Progenitor cell of endocrine pancreas (in vitro differentiated cells): ENCODE results near the gene STX10. TPM values are rescaled to one million over a fixed set of nuclear protein-coding genes. Genes with fewer than 3 reads are reported as not detected.

Experiments used
- DNase-seq: peaks from one replicate; pipeline ENCODE4 v3.0.0; 2021; ENCODE audit warnings: low spot score; ENCODE audit not compliant: unreplicated experiment
- H3K27ac Mint-ChIP-seq: 2 replicates; pipeline ENCODE4 v1.8.0; 2021; ENCODE audit warnings: mild to moderate bottlenecking, moderate library complexity, mixed read lengths
- H3K27me3 Mint-ChIP-seq: 2 replicates; pipeline ENCODE4 v1.8.0; 2021; ENCODE audit warnings: mixed read lengths
- H3K36me3 Mint-ChIP-seq: 2 replicates; pipeline ENCODE4 v1.8.0; 2022; ENCODE audit warnings: mixed read lengths; ENCODE audit not compliant: insufficient read depth
- H3K4me1 Mint-ChIP-seq: 2 replicates; pipeline ENCODE4 v1.8.0; 2021; ENCODE audit warnings: low read depth, mixed read lengths
- H3K4me3 Mint-ChIP-seq: 2 replicates; pipeline ENCODE4 v1.8.0; 2021; ENCODE audit warnings: low read depth, mild to moderate bottlenecking, moderate library complexity, mixed read lengths
- H3K9me3 Mint-ChIP-seq: 2 replicates; pipeline ENCODE4 v1.8.0; 2021; ENCODE audit warnings: low read depth, mixed read lengths
- CTCF ChIP-seq: fragments of 200-600 bp; sonication (generic); IDR thresholded peaks from one replicate; pipeline ENCODE4 v1.5.0; 2021; ENCODE audit warnings: antibody characterized with exemption, mild to moderate bottlenecking; ENCODE audit not compliant: unreplicated experiment
- total RNA-seq: library from RNA; stranded (reverse); gene quantifications from 2 replicates; pipeline ENCODE4 v1.2.1, GENCODE V29; 2021

The STX10 gene
- total RNA-seq, 1 donor from 2014 or later = 49.2 TPM

DNA sequence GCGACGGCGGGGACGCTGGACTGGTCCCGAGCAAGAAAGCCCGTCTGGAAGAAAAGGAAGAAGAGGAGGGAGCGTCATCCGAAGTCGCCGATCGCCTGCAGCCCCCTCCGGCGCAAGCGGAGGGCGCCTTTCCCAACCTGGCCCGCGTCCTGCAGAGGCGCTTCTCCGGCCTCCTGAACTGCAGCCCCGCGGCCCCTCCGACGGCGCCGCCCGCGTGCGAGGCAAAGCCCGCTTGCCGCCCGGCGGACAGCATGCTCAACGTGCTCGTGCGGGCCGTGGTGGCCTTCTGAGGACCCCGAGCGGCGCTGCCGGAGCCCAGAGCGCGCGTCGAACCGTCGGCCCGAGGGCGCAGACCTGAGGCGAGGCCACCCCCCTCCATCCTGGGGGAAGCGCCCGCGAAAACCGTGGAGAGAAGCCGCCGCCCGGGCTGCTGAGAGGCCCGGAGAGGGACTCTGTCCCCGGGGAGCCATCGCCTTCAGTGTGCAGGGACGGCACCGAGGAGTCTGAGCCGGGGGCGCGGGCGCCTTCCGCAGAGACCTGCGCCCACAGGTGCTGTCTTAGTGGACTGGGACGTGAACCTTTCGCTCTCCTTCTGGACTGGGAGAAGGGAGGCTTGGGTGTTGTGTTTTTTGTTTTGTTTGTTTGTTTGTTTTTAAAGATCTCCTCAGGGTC is 3.5 kb upstream of the STX10 start:
- no peak for TF ChIP-seq CTCF
- DNase-seq = peak; percentile 23
- Mint-ChIP-seq H3K36me3 (peaks cover 10% of the 10 kb centered on the region), H3K27me3 (no peaks in the 10 kb centered on the region), H3K4me1 (peaks cover 21% of the 10 kb centered on the region), H3K27ac (peak overlapping the region; percentile 100), H3K4me3 (peak overlapping the region; percentile 96), H3K9me3 (no peaks in the 10 kb centered on the region)

DNA sequence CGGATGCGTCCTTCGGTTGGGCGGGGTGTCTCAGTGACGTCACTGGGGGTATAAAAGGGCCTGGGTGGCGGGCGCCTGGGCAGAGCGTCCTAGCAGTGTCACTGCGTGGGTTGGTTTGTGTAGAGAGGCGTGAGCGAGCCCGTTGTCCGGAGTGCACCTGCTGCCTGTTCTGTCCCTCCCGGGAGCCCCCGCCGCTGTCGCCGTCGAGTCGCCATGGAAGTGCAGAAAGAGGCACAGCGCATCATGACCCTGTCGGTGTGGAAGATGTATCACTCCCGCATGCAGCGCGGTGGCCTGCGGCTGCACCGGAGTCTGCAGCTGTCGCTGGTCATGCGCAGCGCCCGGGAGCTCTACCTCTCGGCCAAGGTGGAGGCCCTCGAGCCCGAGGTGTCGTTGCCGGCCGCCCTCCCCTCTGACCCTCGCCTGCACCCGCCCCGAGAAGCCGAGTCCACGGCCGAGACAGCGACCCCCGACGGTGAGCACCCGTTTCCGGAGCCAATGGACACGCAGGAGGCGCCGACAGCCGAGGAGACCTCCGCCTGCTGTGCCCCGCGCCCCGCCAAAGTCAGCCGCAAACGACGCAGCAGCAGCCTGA is 2.9 kb upstream of the STX10 start:
- no peaks in the 10 kb centered on the region for H3K9me3 Mint-ChIP-seq
- peak overlapping the region; percentile 100 for H3K27ac Mint-ChIP-seq
- DNase-seq = peak; percentile 96
- TF ChIP-seq CTCF = peak; percentile 30
- peaks cover 10% of the 10 kb centered on the region for H3K36me3 Mint-ChIP-seq
- peaks cover 21% of the 10 kb centered on the region for H3K4me1 Mint-ChIP-seq
- peak overlapping the region; percentile 96 for H3K4me3 Mint-ChIP-seq
- H3K27me3 Mint-ChIP-seq = no peaks in the 10 kb centered on the region

DNA sequence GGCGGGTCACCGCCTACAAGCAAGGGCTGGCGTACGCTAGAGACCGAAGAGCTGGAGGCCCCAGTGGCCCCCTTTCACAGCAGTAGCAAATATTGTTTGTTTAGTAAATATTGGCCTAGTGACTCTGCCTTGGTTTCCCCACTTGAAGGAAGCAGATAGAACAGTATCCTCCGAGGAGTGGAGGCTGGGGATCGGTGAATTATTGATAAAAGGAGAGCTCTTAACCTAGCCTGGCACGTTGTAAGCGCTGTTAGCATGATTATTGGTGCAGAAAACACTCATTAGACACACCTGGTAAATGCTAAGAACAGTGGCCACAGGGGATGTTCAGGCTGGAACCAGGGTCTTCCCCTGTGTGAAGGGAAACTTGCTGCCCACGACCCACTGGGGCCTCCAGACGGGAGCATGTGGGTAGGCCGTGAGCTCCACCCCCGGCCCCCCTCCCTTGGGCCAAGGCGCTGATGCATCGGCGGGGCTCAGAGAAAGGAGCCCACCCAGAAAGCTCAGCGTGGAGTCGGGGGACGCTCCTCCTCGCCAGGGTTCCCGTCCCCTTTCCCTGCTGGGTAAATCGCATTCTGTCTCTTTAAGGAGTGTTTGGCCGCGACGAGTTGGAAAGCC is 2.3 kb upstream of the STX10 start:
- H3K36me3 Mint-ChIP-seq = peaks cover 10% of the 10 kb centered on the region
- H3K27me3 Mint-ChIP-seq = no peaks in the 10 kb centered on the region
- DNase-seq = no peak
- TF ChIP-seq CTCF = no peak
- no peaks in the 10 kb centered on the region for H3K9me3 Mint-ChIP-seq
- peaks cover 19% of the 10 kb centered on the region for H3K4me1 Mint-ChIP-seq
- peak overlapping the region; percentile 100 for H3K27ac Mint-ChIP-seq
- H3K4me3 Mint-ChIP-seq = peak overlapping the region; percentile 96

DNA sequence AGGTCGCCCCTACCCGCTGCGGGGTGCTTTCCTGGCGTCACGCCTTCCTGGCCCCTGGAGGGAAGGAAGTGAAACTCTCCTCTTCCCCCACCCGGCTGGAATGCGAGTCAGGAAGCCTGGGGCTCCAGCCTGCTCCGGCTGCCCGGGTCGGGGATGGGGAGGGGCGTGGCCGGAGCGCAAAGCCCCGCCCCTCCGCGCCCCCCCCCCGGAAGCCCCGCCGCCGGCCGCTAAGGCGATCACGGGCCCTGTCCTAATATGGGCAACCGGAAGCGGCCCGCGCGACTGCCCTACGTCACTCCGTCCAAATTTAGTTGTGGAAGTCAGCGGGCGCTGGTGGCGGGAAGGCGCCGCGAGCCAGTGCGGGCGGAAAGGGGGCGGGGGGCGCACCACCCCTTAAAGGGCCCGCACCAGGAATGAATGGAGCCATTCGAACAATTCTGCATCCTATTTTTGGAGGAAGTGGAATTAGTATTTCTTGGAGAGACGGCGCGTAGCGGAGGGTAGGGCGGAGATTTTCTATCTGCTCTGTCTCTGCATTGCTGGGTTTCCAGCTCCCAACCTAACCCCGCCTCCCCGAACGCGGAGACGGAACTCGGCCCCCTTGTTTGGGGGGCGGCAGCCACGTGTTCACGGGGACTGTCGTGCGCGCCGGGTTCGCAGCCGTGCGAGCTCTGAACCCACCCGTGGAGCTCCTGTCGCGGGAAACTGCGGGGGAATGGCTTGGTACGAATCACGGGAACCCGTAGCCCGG is 1.6 kb upstream of the STX10 start:
- H3K27me3 Mint-ChIP-seq = no peaks in the 10 kb centered on the region
- peak overlapping the region; percentile 96 for H3K4me3 Mint-ChIP-seq
- H3K9me3 Mint-ChIP-seq = no peaks in the 10 kb centered on the region
- H3K27ac Mint-ChIP-seq = peak overlapping the region; percentile 100
- peaks cover 10% of the 10 kb centered on the region for H3K36me3 Mint-ChIP-seq
- peaks cover 17% of the 10 kb centered on the region for H3K4me1 Mint-ChIP-seq
- peak; percentile 93 for DNase-seq
- peak; percentile 29 for TF ChIP-seq CTCF
